NOMO-1 treated with dmso at 0.1 percent for 144 hours (cell line): ENCODE results near the gene CAMSAP1.
"Not testable (repeated sequence)": the region's sequence is repeated elsewhere in the genome, so short reads cannot be mapped to it uniquely, and the experiment has no call there.

Experiments used
- DNase-seq: peaks from one replicate; lab custom pipeline; 2025; ENCODE audit not compliant: unreplicated experiment; lab: John Stamatoyannopoulos, UW

CAMSAP1 gene, protein sequence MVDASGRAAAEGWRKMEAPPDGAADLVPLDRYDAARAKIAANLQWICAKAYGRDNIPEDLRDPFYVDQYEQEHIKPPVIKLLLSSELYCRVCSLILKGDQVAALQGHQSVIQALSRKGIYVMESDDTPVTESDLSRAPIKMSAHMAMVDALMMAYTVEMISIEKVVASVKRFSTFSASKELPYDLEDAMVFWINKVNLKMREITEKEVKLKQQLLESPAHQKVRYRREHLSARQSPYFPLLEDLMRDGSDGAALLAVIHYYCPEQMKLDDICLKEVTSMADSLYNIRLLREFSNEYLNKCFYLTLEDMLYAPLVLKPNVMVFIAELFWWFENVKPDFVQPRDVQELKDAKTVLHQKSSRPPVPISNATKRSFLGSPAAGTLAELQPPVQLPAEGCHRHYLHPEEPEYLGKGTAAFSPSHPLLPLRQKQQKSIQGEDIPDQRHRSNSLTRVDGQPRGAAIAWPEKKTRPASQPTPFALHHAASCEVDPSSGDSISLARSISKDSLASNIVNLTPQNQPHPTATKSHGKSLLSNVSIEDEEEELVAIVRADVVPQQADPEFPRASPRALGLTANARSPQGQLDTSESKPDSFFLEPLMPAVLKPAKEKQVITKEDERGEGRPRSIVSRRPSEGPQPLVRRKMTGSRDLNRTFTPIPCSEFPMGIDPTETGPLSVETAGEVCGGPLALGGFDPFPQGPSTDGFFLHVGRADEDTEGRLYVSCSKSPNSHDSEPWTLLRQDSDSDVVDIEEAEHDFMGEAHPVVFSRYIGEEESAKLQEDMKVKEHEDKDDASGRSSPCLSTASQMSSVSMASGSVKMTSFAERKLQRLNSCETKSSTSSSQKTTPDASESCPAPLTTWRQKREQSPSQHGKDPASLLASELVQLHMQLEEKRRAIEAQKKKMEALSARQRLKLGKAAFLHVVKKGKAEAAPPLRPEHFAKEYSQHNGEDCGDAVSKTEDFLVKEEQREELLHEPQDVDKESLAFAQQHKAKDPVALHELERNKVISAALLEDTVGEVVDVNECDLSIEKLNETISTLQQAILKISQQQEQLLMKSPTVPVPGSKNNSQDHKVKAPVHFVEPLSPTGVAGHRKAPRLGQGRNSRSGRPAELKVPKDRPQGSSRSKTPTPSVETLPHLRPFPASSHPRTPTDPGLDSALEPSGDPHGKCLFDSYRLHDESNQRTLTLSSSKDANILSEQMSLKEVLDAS (N-terminal part only)

DNA sequence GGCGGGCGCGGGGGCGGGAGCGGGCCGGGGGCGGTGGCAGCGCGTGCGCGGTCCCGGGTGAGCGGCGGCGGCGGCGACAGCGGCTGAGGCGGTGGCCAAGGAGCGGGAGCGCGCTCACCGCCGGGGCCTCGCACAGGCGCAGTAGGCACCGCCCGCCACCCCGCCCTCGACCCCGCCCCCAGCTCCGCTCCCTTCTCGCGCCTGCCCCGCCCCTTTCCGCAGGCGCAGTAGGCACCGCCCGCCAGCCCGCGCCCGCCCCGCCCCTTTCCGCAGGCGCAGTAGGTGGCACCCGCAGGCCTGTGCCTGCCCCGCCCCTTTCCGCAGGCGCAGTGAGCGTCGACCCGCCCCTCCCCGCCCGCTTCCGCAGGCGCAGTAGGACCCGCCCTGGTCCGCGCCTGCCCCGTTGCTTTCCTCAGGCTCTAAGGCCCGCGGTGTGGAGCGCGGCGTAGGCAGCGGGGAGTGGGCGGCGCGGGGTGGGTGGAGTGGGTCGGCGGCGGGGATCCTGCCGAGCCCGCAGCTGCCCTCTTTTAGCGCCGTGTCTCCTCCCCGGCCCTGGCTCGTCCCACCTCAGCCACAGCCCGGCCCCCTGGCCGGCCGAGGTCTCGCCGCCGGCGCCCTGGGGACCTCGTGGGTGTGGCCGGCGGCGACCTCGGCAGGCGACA lies at the start of gene CAMSAP1:
CAMSAP1 (minus strand) TSS at position 116 of the 662 bp plus-strand sequence. CDS start 387 bp downstream, outside the sequence.
- peak; percentile 96 for DNase-seq

DNA sequence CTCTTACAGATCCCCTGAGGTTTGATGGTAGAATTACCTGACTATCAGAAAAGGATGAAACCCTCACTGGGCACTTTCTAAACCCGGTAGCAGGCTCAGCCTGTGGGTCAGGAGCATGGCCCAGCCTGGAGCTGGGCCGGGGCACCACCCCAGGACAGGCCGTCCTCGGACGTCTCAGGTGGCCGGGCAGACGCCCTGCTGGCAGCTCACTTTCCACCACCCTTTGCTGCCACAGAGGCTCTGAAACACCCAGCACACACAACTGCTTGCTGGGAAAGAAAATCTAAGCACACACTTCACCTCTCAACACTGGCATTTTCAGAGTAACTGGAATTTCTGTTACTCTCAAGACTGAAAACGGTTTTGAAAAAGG lies 49.4 kb upstream of the CAMSAP1 start:
- DNase-seq, result no peak

DNA sequence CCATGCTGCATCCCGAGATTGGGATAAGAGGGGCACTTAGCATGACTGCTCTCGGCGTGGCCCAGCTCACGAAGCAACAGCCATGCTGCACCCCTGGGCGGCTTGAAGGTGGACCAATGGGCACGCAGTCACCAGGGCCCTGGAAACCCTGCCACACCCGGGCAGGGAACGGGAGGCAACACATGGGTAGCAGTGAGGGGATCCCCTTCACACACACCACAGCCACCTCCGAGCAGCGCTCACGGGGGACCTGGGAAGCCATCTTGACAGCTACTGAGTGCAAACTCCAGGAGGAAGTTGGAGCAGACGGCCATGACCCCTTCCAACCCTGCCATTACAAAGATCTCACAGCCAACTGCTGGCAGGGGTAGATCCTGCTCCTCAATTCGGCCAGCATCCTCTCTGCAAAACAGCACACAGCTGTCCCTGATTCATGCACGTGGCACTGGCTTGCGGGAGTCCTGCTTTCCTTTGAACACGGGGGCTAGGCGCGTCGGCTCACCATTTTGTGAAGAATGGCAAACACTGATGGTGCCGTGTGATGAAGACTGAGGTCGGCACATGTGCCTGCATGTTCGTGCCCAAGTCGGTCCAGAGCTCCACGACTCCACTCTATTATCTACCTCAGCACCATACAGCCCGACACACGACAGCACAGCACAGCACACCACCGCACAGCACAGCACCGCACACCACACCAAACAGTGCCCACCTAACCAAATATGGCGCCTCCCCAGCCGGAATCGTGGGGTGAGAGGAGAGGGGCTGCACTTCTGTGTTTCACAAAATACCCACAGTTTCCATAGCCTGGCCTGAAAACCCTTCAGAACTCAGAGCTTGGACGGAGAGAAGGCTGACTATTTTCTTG lies 48.8 kb upstream of the CAMSAP1 start:
- DNase-seq, result no peak

DNA sequence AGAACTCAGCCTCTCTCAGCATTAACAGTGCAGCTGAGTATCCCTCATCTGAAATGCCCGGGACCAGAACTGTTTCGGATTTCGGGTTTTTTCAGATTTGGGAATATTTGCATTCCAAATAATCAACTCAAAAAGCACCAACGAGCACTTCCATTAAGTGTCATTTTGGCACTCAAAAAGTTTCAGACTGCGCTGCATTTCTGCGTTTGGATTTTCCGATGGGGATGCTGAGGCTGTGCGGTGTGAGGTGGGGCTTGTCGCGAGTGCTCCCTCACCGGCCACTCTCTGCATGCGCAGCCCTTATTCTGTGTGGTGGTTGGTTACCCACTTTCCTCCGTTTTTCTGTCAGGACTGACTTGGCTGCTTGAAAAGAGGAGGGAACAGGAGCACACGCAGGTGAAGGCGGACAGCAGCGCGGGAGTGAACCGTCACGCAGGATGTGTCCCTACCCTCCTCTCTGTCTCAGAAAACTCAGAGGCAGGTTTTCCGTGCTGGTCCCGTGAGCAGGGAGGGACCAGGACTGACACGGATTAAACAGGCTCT lies 45.4 kb upstream of the CAMSAP1 start:
- DNase-seq, result no peak

DNA sequence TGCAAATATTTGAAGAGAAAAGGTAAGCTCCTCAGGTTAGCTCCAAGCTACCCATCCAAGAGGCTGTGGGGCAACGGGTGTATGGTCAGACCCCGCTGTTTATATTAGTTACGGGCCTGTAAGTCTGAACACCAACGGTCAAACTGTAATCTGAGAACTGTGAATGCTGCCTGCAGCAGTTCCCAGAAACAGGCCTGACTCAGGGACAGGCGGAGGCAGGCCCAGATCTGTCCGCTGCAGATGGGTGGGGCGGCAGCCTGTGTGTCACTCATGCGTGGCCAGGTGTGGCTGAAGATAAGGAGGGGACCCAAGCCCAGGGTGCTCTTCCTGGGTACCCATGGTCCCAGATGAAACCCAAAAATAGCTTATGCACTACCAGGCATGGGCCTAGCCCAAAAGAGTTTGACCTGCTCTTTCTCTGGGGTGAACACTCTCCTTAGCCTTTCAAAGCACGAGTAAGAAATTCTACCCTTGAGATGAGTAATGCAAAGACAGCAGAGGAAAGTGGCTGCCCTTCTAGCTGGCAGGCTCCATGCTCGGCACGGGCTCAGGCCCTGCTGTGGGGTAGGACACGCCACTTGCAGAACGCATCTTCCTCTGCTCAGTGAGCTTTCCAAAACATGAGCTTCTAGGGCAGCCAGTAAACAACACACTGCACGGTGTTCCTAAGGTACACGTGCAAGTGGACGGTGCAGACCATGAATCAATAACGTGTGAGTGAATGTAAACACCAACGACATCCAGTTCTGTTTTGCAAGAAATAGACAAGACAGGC lies 44.7 kb upstream of the CAMSAP1 start:
- DNase-seq, result no peak

DNA sequence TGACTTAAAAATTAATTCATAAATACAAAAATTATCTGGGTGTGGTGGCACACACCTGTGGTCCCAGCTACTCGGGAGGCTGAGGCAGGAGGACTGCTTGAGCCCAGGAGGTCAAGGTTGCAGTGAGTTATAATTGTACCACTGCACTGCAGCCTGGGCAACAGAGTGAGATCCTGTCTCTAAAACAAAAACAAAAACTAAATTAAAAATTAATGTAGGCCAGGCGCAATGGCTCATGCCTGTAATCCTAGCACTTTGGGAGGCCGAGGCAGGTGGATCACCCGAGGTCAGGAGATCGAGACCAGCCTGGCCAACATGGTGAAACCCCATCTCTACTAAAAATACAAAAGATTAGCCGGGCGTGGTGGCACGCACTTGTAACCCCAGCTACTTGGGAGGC lies 44.0 kb upstream of the CAMSAP1 start:
- not testable (repeated sequence) for DNase-seq

DNA sequence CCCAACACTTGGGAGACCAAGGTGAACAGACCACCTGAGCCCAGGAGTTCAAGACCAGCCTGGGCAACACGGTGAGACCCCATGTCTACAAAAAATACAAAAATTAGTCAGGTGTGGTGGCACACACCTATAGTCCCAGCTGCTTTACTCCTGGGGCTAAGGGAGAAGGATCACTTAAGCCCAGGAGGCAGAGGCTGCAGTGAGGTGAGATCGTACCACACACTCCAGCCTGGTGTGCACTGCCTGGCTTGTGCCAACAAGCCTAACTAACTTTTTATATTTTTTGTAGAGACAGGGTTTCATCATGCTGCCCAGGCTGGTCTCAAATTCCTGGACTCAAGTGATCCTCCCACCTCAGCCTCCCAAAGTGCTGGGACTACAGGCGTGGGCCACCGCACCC lies 43.5 kb upstream of the CAMSAP1 start:
- DNase-seq, result not testable (repeated sequence)

DNA sequence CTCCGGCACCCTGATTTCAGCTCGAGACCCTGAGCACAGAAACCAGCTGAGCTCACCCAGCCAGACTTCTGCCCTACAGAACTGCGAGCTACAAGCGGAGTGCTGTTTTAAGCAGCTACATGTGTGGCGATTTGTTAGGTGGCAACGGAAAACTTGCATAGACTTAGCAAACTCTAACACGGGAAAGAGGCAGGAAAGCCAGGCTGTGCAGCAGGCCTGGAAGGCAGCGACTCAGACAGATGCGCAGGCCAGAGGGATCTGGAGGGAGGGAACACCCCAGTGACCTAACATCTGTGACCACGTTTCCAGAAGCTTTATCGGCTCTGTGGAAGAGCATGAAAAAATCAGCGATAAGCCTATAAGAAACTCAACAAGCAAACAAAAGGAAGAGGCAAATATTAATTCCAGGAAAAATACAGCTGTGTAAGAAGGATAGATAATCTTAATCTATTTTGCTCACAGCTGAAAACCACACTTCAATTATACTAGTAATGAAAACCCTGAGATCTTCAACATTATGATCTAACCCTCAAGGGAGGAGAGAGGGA lies 42.9 kb upstream of the CAMSAP1 start:
- no peak for DNase-seq

DNA sequence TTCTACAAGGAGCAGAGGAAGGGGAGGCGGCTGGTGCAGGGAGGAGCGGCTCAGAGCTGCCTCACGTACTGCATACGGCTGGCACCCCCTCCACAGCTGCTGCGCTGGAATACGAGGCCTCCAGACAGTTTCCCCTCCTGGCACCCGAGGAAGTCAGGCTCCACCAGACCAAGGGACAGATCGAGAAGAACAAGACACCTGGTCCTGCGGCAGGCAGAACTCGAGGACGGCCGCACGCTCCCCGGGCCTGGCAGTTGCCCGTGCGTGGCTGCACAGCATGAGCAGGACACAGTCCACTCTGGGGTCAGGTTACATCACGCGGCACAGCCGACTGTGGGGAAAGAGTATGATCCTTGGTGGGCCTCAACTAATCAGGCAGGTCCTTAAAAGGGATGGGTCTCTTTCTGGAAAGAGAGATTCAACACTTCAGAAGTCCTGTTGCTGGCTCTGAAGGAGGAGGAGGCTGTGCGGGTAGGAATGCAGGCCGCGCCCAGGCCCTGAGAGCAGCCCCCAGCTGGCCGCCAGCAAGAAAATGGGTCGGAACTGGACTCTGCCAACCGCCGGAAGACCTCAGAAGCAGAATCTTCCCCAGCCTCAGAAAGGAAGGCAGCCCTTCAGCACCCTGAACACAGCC lies 42.3 kb upstream of the CAMSAP1 start:
- DNase-seq, result no peak

DNA sequence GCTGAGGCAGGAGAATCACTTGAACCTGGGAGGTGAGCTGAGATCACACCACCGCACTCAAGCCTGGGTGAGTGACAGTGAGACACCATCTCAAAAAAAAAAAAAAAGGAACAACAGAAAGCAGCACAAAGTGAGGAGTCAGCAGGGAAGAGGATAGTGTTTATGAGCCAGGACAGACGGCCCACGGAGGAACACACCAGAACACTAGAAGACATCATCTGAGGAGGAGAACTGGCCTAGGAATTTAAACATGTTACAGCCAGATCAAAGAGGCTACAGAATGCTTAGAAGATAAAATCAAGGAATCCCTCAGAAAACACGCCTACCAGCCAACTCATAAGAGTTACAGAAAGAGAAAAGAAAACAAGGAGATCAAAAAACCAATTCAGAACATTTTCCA lies 41.6 kb upstream of the CAMSAP1 start:
- no peak for DNase-seq

DNA sequence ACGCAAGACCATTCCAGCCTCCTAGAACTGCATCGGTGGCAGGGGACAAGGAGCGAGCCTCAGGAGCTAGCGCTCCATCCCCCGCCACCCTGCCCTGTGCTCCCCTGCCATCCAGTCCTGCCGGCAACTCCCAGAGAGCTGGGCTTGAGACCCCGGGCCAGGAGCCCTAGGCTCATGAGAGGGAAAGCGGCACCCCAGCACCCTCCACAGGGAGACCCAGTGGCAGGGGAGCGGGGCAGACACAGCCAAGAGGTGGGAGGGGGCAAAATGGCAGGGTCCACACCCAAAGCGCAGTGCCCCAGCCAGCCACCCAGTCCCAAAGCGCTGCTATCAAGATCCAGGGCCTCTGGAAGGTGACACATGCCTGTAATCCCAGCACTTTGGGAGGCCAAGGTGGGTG lies 41.1 kb upstream of the CAMSAP1 start:
- DNase-seq, result no peak

DNA sequence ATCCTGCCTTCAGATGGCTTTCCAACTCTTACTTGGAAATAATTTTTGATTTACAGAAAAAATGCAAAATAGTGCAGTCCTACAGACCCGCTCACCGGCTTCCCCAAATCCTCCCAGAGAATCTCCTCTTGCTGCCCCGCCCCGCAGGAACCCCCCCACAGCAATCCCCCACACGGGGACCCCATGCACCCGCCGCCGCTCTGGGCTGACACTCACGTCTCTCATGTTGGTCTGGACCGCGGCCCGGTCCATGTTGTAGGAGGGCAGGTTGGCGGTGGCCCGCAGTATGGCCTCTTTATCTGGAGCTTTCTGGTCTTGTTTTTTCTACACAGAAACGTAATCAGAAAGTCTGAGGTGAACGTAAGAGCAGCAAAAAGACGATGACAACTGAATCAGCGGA lies 40.2 kb upstream of the CAMSAP1 start:
- no peak for DNase-seq

DNA sequence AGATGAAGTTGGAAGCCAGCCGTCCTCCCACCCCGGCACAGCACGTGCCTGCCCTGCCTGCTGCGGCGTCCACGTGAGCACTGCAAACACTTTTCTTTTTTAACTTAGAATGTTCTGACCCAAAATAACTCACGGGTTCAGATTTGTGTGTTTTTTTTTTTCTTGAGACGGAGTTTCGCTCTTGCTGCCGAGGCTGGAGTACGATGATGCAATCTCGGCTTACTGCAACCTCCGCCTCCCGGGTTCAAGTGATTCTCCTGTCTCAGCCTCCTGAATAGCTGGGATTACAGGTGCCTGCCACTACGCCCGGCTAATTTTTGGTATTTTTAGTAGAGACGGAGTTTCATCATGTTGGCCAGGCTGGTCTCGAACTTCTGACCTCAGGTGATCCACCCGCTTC lies 39.8 kb upstream of the CAMSAP1 start:
- not testable (repeated sequence) for DNase-seq

DNA sequence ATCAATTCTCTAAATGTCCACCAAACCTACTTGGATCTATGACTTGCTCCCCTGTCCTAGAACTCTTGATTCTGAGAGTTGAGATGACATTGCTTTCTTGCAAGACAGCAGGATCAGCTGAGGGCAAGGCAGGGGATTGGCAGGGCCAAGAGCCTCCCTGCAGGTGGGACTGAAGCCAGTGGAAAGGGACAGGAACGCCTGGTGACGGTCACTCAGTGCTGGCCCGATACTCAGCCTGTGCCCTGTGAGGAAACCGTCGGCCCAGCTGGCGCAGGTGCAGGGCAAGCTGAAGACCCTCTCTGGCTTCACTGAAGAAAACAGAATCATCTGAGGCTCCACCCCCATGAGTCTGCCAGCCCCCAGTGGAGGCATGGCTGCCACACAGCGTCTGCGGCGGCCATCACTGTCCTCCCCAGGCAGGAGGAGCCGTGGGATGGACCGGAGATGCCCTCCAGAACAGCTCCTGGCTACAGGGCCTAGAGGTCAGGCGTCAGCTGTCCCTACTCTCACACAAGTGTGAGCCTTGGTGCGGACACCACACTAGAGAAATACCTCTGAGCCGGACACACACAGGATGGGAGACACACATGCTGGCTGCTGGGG lies 39.1 kb upstream of the CAMSAP1 start:
- no peak for DNase-seq

DNA sequence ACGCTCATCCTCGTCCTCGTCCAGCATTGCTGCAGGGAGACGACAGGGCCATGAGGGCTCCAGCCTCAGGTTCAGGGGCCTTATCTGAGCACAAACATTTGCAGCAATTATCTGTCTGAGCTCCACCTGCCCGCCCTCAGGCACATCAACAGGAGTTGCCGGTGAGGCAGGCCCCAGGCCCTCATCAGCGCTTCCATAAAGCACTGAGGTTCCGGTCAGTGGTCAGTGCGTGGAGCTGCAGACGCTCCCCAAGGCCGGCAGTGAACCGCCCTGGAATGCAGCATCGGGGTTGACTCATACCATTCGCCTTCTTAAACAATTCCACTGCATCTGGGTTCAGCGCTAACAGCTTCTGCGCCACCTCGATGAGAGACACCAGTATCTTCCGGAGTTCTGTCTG lies 38.6 kb upstream of the CAMSAP1 start:
- no peak for DNase-seq

DNA sequence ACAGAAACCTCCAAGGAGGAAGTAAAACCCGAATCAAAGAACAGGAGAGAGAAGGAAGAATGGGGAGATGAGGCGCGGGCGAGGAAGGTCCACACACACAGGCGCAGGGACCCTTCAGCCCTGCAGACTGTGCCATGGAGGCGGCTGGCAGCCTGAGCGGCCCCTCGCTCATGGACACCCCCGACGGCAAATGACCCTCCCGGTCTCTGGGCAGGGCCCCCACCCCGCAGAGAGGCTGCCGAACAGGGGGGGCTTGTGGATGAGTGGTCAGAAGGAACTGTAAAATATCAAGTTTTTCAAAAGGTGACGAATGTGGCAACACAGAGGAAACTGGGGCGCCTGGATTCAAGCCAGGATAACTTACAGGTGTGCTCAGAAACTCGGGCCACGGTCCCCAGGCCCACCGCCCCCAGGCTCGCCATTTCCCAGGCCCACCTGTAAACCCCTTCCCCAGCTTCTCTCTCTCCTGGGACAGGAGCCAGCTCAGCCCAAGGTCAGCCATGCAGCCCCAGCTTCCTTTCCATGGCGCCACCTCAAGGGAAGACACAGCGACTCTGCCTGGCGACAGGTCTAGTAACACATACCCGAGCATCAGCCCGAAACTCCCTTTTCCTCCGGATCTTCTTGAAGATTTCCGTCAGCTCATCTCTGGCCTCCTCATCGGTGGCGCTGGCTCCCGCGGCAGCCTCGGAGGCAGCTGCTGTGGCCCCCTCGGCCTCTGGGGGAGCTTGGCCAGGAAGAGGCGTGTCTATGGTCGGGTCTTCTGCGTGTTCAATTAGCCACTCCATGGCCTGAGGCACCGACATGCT lies 37.3 kb upstream of the CAMSAP1 start:
- no peak for DNase-seq

DNA sequence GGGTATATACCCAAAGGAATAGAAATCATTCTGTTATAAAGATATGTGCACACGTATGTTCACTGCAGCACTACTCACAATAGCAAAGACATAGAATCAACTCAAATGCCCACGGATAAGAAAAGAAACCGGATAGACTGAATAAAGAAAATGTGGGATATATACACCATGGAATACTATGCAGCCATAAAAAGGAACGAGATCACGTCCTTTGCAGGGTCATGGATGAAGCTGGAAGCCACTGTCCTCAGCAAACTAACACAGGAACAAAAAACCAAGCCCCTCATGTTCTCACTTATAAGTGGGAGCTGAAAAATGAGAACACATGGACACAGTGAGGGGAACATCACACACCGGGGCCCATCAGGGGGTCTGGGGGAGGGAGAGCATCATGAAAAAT lies 36.3 kb upstream of the CAMSAP1 start:
- not testable (repeated sequence) for DNase-seq
